Measurements from ENCODE around the gene NNAT.

The NNAT gene

DNA sequence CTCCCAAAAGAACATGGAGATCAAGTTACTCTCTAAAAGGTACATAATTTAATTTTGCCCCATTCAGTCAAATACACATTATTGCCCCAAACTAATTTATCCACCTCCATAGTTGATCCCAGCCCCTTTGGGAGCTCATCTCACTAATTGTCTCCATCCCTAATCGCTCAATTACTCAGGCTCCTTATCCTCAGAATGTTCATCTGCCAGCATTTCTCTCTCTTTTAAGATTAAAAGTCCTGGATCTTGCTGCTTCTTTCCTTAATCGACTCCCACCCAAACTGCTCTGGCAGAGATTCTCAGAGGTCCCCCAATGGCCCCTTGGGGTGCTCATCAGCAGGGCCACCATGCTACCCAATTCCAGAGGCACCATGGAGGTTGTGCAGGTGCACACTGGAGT is 18.4 kb upstream of the NNAT start:
- no peak for DNase-seq (ENCODE audit: low read depth)

DNA sequence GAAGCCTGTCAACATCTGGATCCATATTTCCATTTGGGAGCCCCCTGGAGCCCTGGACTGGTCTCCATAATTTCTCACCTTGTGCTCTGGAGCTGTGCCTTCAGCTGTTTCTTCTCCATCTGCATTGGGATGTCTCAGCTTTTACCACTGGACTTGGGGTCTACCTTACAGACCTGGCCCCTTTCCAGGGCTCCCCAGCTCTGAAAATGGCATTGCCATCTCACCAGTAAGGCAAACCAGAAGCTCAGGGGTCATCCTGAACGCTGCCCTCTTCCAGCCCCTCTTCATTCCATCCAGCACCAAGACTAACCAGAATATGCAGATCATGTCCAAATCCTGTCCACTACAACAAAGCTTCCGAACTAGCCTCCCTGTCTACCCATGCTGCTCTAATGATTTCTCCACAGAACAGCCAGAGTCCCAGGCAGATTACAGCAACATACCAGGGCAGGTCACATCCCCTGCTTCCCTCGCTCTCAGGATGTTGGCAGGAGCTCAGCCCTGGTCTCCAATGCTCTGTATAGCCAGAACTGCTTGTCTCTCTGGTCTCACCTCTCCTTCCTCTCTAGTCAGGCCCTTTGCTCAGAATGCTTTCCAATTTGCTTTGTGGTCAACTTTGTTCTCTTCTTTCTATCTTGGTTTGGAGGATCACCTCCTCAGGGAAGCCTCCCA is 17.7 kb upstream of the NNAT start:
- DNase-seq (ENCODE audit: low read depth), result no peak

DNA sequence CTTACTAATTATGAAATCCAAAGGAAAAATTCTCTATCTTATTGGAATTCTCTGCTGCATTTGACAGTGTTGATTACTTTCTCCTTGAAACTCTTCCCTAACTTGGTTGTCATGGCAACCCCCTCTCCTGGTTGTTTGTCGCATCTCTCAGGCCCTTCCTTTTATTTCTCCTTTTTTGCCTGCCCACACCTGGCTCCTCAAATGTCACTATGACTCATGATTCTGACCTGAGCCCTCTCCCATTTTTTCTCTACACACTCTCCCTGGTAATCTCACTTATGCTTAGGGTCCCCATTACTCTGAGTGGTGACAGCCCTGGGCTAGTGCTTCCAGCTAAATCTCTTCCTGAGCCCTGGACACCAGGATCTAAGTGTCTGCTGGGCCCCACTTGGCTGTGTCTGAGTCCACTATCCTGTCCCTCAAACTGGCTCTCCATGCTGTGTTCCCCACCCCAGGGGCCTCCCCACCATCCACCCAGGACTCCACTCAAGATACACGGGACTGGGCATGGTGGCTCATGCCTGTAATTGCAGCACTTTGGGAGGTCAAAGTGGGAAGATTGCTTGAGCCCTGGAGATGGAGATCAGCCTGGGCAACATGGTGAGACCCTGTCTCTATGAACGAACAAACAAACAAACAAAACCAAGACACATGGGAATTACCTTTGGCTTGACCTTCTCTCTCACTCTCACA is 16.5 kb upstream of the NNAT start:
- DNase-seq (ENCODE audit: low read depth), result no peak

DNA sequence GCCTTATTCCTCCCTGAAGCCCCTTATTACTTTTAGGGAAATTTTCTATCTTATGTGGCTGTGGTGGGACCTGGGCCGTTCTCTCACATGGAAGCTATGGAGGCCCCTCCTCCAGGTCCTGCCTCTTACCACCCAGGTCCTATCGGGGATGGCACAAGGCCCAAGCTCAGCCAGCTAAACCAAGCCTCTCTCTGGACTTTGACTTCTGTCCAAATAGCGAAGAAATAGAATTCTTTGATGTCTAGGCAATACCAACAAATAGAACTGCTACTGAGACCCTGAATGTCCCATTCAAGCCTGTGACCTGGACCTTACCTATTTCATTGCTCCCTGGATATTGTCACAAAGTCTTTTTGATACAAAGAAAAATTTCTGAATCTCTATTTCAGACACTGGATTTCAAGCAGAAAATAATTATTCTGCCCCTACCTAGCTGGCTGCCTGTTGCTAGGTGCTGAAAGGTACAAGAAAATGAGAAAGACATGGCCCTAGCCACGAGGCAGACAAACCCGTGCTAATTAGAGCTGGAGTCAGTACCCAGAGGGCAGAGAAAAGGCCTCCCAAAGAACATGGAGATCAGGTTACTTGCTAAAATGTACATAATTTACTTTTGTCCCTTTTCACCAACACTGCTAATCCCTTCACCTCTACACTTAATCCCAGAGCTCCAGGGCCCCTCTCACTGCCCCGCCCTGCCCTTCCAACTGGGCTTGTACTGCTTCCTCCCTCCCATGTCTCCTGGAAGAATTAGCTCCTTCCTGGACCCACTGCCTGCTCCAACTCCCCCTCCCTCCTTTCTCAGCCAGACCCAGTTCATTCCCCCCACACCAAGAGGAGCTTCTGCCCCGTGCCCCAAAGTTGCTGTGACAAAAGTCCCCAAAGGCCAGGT is 15.5 kb upstream of the NNAT start:
- no peak for DNase-seq (ENCODE audit: low read depth)

DNA sequence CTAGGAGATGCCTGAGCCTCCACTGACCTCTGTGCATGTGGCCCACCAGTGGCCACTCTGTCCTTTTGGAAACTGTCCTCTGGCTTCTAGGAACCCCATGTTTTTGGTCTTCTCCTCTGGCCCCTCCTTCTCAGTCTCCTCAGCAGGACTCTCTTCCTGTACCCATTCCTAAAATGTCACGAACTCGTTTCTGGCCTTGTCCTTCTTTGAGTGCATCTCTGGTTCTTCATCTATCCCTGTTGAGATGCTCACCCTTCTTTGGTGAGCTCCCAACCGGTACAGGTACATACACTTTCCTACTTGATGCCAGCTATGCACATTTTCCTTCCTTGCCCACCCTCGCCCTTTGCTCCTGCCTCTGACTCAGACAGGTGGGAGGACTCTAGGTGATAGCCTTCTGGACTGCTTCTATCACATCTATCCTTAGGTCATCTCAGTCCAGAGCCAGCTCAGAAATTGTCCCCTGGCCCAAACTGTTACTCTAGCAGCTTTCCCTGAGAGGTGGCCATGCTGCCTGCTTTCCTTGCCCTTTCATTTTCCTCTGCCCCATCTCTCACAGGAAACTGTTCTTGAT is 14.8 kb upstream of the NNAT start:
- DNase-seq (ENCODE audit: low read depth), result no peak

DNA sequence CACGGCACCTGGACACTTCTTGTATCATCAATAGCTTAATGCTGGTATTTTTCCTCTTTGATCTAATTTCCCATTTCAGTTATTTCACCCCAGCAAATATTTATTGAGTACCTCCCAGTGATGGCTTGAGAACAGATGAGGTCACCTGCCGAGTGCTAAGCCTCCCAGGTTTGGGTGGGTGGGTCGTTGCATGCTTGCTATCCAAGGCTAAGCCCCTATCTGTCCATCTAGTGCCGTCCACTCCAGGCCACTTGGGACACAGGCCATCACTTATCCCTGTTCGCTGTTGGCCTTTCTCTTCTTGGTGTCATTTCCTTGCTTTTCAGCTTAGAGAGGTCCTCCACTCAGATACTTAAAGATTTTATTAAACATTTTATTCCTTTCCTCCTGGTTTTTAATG is 10.8 kb upstream of the NNAT start:
- DNase-seq (ENCODE audit: low read depth), result no peak

DNA sequence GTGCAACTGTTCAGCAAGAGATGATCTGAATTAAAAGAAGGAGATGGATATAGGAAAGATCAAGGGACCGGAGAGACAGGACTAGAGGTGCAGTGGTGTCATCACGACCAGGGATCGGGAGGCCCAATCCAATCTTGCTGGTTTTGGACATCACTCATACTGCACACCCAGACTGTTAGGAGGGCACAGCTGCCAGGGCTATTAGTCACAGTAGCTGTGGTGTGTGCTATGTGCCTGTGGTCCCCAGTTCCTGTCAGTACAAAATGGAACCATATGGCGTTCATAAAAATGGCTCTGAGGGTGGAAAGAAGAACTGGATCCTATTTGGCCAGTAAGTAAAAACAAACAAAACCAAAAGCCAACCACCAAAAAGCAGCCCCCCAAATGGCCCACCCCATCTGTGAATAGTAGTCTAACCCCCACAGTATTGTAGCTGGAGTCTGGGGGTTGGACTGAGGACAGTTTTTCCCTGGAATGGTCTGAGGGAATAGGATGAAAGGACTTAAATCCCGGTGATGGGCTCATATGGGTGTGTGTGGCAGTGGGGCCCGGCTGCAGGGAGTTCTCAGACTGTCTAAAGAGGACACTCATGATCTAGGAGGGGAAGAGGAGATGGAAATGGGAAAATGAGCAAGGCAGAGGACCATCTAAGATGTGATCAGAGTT is 9.3 kb upstream of the NNAT start:
- no peak for DNase-seq (ENCODE audit: low read depth)

DNA sequence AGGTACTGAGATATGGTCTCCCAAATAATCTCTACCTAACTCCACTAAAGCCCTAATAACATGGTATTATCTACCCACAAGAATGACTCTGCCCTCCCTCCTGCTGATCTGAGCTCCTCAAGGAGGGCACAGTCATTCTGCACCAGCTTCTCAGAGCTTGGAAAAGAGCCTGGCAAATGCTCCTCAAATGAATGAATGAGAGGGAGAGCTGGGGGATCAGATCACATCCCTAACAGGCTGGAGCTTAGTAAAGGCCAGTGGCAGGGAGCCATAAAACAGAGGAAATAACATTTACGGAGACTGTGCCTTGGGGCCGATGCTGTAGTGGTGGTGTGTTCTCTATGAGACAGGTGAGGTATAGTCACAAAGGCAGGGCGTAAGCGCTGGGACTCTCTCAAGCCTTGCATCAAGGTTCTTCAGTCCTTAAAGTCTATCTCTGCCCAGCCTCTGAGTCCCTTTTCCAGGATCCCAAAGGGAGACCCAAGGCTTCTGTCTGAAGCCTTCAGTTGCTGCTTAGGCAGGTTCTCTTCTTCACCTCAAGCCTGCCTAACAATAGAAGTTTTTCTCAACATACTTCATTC is 7.2 kb upstream of the NNAT start:
- DNase-seq (ENCODE audit: low read depth), result no peak

DNA sequence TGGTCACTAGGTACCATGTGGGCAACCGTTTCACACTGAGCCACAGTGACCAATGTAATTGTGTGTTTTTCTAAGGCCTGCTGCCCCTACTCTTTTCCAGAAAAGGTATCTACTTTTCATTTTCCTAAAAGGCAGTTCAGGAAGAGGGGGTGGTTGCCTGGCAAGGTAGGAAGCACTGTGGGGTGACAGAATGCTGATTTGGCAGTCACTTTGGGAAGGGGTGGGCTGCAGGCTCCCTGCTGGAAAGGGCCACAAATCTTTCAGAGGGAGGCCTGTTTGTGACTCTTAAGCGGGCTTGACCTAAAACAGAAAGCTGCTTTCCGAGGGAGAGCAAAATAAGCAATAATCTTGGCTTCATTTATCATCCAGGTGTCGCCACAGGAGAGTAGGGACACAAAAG is 5.2 kb upstream of the NNAT start:
- no peak for DNase-seq (ENCODE audit: low read depth)

DNA sequence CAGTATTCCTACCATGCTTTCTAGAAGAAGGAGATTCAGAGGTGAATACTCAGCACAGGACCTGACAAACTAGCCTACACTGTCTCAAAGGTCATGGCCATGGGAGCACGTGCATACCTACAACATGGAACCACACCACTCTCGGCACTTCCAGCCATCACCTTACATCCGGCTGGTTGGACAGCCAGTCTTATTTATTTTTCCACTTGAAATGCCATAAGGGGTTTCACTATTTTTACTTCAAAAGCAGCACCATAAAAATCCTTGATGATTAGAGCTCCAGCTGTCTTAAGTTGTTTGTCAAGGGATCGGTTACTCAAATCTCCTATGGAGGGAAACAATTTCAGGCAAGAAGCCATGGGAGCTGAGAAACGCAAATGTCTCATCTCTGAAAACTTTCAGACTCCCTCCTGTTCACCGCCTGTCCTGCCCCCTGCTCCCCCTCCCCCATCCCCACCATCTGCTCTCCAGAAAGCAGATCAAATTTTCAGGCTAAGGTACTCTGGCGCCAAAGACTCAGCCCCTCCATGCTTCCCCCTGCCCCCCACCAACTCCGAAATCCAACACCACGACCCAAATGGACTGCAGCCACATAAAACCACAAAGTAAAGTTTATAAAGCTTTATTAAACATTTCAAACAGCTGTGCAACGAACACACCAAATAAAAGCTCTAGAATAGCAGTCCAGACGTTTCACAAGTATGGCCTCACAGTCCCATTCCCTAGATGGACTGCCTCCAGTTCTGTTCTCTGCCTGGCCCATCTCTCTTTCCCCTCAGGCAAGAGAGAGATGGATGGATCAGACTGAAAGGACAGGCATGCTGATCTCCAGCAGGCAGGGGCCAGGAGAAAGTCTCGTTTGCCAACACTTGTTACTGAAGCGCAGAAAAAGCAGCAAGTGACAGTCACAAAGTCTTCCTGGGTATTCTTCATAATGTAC is 4.0 kb upstream of the NNAT start:
- no peak for DNase-seq (ENCODE audit: low read depth)

DNA sequence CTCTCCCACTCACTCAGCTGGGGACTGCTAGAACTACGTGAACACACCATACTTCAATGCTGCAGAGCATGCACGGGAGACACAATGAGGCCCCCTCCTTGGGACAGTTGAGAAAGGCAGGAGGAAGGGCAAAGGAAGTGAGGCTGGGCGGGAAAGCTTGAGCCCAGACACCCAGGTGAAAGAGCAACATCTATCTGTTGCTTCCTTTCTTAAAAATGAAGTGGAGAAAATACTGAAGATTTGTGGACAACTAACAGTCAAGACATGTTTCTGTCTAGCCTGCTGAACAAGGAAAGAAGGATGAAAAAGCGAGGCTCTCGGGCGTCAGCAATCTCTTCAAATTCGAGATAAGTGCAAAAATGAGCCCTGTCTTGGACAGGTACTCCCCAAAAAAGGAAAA is 3.0 kb upstream of the NNAT start:
- DNase-seq (ENCODE audit: low read depth), result no peak

DNA sequence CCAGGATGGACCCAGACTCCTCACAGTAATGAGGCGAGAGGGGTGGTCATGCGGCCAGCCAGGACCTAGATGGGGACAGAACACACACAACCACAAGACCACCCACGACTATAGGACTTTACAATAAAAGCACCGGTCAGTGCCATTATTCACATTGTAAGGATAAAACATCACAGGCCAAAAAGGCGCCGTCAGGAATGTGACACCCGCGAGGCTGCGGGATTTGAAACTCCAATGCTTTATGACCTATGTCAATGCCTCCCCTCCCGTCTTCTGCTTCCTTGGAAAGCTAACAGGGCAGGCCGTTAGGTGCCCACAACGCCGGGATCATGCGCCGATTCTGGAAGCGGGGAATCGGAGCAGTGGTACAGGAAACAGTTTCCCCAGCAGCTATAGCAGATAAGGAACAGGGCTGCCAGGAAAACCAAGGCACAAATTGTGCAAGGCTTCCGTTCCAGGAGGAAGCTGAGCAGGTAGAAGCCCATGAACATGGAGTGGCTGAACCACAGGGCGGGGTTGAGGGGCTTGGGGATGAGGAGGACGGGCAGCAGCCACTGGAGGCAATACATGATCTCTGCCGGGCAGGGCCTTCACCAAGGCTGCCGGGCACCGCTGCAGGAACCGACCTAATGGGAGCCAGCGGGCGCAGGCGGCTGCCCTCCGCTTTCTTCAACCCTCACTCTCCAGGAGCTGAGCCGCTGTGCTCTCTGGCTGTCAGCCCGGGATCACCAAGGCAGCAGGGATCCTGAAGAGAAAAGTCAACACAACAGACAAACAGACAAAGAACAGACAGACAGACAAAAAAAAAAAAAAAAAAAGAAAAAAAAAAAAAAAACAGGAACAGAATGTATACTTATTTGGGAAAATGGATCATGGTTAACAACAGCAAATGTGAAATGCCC is 2.2 kb upstream of the NNAT start:
- no peak for DNase-seq (ENCODE audit: low read depth)

DNA sequence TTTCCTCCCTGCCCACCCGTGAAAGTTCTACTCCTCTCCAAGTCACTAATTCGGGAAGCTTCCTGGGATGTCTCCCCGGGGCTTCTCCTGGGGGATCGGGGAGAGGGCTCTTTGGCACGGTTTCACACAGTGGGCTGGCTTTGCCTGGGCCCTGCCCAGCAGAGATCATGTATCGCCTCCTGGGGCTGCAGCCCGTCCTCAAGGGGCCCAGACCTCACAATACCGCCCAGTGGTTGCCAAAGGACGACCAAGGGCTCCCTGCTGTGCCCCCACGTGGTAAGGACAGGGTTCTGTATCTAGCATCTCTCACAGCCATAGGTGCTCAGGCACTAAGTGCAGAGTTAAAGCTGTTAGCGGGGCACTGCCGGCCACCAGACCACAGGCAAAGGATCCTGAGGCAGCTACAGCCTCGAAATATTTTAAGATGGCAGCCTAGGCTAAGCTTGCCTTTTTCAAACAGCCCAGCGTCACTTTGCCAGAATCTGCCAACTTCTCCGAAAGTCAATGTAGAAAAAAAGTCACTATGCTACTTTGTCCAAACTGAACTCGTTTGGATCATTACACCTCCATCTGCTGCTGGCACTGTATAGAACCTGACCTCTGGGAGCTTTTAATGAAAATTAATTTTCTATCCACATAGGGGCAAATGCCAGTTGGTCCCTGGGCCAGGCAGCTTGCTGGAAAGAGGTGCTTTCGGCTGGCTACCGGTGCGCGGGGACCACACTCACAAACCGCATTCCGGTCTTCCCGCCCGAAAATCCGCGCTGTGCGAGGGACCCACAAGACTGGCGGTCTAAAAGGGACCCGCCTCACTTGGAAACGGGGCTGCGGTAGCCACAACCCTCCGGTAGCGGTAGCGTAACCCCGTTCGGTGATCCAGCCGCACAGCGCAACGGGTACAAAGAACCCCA is 1.3 kb upstream of the NNAT start:
- no peak for DNase-seq (ENCODE audit: low read depth)

DNA sequence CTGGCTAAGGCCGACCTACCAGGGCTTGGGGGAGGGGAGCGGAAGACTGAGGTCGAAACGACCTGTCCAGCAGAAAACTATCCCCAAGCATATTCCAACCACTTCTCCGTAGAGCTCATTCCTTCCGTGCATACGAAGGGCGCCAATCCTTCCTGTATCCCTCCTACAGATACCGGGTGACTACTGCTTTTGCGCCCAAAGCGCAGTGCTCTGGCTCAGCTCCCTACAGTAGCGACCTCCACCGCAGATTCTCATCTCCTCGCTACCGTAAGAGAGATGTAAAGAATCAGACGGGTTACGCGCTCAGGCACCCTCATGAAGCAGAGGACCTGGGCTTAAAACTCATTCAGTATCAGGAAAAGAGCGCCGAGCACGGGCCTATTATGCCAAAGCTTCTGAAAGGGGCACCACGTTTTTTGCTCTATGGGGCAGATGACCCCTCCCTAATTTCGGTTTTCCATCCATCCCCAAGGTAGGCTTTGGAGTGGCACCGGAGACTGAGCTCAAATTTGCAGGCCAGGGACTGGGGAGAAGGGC is 563 bp upstream of the NNAT start:
- no peak for DNase-seq (ENCODE audit: low read depth)

DNA sequence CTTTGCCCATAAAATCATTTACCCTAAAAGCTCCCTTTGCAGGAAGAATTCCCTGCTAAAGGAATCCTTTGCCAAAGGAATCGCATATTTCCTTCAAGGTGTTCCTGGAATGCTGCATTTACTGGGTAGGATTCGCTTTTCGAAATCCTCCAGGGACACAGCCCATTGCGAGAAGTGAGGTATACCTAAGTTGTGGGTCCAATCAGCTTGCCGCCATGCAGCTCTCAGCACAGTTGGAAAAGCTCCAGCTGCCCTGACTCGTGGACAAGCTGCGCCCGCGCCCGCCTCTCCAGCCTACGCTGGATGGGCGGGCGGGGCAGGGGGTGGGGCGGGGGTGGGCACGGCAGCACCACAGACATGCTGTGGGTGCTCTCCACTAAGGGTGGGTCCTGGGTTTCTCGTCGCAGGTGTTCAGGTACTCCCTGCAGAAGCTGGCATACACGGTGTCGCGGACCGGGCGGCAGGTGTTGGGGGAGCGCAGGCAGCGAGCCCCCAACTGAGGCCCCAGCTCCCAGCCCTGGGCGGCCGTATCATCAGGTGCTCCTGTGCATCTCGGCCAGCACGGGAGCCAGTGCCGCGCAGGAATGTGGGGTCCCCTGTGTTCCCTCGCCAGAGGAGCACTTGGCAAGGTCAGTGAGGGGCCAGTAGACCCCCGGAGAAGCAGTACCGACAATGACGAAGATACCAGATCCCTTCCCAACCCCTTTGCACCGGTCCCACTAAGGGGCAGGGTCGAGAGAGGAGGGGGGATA is 1.4 kb downstream of the NNAT start:
- no peak for DNase-seq (ENCODE audit: low read depth)

DNA sequence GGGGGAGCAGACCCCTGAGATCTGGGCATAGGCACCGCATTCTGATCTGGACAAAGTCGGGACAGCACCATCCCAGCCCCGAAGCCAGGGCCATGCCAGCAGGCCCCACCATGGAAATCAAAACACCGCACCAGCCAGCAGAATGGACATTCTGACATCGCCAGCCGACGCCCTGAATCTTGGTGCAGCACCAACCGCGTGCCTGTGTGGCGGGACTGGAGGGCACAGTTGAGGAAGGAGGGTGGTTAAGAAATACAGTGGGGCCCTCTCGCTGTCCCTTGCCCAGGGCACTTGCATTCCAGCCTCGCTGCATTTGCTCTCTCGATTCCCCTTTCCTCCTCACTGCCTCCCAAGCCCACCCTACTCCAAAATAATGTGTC is 2.0 kb downstream of the NNAT start:
- DNase-seq (ENCODE audit: low read depth), result no peak

DNA sequence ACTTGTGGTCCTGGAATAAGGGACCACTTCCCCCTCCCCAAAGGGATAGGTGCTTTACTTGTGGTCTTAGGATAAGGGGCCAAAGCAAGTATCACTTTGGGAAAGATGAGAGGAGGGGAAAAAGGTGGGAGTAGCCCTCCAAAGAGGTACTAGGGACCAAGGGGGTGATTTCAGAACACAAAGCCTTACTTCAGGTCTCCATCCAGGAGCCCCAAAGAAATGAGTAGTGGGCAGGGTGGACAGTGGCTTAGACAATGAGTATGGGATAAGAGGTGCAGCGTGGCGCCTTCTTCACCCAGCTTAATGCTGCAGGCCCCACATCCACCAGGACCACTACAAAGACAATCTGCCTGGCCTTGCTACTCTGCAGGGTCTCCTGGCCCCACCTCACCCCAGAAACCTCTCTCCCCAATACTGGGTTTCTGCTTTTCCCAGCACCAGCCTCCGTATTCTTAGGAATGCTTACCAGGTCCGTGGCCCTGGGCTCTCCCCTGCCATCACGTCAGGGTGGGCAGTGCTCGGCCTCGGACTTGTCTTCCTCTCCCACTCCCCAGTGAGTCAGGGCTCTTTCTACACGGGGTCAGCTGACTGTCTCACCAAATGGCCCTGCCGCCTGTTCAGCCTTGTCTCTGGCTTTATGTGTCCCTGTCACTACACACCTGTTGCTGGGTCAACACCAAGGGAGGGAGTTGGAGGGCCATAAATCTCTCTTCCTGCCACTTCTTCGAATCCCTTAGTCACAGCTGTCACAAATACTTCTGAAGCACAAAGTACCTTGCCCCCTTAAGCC is 3.1 kb downstream of the NNAT start:
- no peak for DNase-seq (ENCODE audit: low read depth)
